Tongue (tissue), 2 donors: ENCODE results near the gene PARN. TPM values are rescaled to one million over a fixed set of nuclear protein-coding genes. Genes with fewer than 3 reads are reported as not detected.
"Not testable (repeated sequence)": the region's sequence is repeated elsewhere in the genome, so short reads cannot be mapped to it uniquely, and the experiment has no call there.

ENCODE experiments used
- DNase-seq: peaks from one replicate; pipeline ENCODE4 v3.0.0-alpha.2; 2015
- total RNA-seq: library from RNA; depleted of rRNA; stranded (reverse); fragments of >200 nt; gene quantifications from one replicate; pipeline ENCODE4 v1.2.3, GENCODE V29; 2014

PARN gene
- total RNA-seq, 1 donor from 2014 or later, result 54.7 TPM

DNA sequence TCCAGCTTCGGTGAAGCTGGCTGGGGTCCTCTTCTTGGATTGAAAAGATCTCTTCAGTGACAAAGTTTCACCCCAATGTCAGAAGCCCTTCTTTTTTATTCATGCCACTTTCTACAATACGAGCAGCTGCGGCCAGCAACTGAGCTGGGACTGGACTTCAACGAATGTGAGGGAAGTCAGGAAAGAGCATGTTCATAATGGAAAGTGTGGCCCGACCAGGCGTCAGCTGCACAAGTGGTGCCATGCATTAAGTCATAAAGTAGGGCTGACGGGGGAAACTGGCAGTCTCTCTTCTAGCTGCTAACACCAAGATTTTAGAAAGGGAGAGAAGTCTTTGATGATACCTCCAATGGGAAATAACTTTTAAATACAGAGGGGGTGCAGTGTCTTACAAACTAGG, 192.6 kb downstream of the PARN start:
- peak; percentile 59 for DNase-seq

DNA sequence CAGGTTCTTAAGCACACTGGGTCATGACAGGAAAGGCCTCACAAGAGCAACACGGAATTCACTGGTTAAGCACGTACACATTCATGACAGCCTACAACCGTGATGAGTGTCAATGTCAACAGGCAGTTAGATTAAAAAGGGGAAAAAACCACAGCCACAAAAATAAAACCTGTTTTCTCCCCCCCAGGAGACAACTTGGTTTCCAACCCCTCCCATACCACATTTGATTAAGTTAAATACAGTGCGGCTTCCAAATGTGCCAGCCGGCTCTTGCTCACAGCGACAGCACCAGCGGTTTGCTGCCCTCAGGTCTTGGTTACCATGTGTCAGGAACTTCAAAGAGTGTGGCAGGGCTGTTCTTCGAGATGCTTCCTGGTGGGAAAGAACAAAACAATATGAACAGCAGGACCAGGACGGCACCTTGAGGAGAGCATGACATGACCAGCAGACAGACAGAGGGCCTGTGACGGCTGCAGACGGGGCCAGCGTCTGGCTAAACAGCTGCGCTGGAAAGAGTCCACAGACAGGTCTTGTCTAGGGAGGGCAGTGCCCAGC, 193.6 kb downstream of the PARN start:
- peak; percentile 72 for DNase-seq

DNA sequence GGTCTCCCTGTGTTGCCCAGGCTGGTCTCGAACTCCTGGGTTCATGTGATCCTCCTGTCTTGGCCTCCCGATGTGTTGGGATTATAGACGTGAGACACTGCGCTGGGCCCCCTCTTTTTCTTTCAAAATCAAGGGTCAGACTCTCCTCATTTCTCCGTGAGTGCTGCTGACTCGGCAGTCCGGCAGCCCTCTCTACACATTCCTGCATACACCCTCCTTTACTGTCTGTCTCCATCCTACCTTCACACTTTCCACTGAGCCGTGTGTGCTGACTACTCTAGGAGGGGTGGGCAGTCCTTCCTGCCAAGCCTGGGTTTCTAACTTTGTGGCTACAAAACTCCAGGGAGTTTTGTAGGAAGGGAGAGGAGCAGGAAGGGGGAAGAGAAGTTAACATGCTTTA, 195.2 kb downstream of the PARN start:
- DNase-seq, result no peak

DNA sequence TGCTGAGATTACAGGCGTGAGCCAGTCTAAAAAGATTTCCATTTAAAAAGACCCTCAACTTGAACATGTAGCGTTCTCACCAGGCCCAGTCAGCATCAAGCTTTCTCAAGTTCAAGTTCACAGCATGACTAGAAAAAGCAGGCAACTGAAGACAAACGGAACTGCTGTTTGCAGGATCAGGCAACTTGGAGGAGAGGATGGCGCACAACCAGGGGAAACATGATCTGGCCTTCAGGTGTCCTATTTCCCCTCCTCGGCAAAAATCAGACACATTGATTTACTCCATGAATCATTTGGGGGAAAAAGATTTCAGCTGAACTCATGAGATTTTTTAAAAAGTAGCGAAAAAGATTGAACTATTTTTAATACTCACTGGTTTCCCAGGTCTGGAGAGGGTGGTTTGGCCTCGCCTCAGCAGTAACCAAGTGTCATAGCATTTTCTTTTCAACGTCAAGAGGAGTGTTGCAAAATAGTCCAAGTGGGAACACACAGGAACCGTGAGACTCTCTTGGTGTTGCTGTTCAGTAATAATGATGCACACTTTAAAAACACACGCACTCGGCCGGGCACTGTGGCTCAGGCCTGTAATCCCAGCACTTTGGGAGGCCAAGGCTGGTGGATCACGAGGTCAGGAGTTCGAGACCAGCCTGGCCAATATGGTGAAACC, 201.0 kb downstream of the PARN start:
- DNase-seq, result not testable (repeated sequence)

DNA sequence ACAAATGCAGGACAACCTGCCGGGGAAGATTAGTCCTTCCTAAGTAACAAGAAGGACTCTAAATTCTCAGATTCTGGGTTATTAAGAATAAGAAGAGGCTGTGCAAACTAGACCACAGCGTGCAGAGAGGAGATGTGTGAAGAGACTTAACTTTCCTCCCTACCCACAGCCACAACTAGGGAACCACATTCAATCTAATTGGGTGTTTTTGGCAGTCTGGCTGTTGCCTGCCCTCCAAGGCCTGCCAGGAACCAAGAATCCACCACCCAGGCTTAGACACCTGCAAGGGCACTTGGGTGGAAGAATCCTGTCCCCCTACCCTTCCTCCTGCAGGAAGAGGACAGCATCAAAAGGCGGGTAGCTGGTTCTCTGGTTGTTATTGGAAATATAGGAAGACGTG, 202.0 kb downstream of the PARN start:
- no peak for DNase-seq

DNA sequence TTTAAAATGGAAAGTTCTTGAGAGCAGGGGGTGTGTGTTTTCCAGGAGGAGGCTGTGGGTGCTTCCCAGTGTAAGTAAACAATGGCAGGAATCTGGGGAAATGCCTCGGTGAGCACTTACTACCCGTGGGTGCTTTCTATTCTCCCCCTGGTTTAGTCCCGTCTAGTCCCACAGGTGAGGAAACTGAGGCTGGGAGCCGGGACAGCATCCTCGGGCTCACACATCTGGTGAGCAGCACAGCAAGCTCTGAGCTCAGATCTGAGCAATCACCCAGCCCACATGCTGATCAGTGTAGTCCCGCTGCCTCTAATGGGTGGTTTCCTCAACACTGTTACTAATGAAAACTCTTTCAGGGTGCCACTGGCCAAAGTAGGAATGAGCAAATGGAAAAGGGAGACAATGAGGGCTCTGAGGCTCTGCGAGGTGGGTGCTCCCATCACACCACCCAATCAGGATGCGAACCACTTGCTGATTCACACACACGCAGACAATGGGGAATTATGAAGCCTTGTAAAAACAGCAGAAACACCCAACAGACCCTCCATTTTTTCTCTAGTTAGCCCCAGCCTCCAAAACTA, 202.6 kb downstream of the PARN start:
- DNase-seq, result no peak

DNA sequence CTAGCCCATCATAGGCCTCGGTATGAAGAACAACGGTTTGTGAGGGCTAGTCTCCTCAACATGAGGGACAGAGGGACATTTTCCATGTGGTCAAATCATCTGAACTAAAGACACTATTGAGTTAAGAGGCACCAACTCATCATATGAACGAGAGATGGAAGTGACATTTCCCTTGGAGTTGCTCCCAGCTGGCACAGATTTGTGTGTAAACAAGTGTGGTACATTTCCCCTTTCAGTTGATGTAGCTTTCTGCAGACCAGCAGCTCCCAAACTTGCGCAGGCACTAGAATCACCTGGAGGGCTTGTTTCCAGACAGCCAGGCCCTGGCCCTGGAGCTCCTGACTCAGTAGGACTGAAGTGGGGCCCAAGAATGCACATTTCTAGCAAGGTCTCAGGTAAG, 205.5 kb downstream of the PARN start:
- DNase-seq, result no peak

DNA sequence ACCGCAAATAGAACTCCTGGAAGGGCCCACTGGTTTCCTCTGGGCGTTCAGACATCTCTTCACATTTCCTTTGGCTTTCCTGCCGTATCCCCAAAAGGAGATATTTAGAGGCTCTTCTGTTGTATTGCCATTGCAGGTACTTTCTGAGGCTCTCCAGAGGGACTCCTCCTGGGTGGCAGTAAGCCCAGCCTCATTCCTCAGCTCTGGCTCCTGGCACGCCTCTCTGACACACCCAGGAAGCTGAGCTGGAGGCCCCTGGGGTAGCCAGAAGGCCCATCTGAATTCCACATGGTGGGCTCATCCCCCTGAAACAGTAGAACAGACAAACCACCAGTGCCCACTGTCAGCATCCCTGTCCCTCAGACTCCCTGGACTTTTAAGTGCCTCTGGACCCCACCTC, 206.7 kb downstream of the PARN start:
- DNase-seq, result no peak

DNA sequence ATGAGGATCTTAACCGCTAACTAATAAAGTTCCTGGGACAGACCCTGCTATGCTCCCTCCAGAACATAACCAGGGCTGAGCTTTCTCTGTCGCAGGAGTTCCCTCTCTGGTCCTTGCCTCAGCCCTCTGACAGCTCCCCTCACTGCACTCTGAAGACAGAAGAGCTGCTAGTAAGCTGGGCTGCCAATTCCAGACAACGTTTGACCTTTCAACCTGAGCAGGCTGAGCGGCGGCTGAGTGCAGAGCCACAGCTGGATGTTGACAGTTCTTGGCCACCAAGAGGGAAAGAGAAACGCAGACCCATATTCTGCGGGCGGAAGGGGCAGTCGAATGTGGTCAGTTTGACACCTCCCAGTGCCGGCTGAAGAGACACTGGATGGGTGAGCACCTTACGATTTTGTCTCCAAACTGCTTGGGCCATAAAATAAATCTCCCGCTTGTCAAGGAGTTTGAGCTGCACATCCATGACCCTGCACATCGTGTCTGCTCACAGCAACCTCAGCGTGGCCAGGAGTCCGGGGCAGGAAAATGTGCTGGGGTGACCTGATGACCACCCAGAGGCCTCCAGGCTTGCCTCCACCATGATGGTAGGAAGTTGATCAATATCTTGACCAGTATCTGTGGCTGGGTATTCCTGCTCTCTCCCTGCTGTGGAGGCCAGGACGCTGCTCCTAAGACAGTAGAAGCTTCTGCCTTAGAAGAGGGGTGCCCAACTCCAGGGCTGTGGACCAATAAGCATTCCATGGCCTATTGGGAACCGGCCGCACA, 209.2 kb downstream of the PARN start:
- no peak for DNase-seq

DNA sequence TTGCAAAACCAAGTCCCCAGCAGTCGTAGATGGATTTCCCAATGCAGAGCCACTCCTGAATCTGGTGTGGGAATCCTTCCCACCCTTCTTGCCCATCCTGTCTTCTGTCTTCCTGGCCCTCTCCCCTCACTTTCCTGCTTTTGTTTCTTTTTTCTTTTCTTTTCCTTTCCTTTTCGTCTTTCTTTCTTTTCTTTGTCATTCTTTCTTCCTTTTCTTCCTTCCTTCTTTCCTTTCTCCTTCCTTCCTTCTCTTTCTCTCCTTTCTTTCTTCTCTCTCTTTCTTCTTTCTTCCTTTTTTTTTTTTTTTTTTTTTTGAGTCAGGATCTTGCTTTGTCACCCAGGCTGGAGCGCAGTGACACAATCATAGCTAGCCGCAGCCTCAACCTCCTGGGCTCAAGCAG, 209.8 kb downstream of the PARN start:
- not testable (repeated sequence) for DNase-seq

DNA sequence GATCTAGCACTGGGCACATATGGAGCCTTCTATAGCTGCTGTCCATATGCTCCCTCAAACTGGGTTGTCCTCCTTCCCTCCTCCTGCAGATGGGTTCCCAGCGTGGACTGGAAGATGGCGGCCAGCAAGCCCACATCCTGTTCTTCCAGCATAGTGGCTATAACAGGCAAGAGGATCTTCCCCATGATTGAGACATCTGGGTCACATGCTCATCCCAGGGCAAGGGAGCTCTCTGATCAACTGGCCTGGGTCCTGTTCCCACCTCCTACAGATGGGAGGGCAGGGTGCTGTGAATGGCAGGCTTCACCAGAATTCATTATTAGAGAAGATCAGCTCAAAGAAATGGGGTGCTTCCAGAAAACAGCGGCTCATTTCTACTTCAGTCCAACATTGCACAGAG, 210.2 kb downstream of the PARN start:
- DNase-seq, result no peak

DNA sequence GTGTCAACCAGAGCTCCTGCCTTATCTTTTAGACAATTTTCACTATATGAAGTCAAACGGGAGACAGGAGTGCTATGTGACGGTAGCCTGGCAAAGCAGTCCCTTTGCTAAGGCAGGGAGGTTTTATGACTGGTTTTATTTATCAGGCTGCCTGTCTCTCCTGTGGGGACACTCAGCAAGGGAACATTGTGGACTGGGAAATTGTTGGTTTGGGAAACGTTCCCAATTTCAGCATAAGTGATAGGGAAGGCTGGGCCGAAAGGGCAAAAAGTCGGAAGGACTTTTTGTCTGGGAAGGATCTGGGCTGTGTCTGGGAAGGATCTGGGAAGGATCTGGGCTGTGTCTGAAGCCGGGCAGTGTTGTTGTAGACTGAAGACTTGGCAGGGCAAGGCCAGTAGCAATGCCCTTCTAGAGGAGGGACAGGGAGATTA, 211.2 kb downstream of the PARN start:
- DNase-seq, result no peak

DNA sequence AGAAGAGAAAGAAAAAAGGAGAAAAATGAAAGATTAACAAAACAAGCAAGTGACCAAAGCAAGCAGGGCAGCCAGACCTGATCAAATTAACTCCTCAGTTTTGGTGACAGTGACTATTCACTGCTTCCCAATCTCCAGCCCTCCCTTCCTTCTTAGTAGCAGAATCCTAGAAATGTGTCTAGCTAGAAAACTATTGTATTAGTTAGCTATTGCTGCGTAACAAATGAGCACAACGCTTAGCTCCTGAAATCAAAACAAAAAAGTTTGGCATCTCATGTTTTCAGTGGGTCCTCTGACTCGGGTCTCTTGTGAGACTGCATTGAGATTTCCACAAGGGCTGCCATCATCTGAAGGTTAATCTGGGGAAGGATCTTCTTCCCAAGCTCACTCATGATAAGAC, 213.9 kb downstream of the PARN start:
- DNase-seq, result no peak

DNA sequence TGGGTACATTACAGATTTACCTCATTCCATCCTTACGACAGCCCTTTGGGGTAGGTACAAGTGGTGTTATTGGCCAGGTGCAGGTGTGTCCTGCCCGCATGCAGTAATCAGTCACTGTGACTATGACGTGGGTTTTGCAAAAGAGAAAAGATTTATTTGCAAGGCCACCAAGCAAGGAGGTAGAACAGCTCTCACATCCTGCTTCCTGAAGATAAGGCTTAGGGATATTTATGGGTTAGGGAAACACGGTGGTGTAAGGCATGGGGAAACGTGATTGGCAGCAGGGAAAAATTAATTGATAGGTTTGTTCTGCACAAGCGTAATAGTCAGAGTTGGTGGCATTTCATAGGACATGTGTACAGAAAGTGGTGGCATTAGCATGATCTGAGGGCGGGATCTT, 214.8 kb downstream of the PARN start:
- DNase-seq, result no peak

DNA sequence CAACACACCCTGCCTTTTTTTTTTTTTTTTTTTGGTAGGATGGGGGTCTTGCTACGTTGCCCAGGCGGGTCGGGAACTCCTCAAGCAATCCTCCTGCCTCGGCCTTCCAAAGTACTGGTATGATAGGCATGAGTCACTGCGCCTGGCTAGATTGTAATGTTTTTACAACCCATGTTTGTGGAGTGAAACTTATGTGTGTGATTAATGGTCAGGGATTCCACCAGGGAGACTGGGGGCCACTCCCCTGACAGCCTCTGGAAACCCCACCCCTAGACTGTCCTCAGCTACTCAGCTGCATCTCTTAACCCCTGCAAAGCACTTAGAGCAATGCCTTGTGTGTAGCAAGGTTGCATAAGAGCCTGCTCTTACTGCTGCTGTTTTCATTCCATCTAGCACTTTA, 220.5 kb downstream of the PARN start:
- no peak for DNase-seq

DNA sequence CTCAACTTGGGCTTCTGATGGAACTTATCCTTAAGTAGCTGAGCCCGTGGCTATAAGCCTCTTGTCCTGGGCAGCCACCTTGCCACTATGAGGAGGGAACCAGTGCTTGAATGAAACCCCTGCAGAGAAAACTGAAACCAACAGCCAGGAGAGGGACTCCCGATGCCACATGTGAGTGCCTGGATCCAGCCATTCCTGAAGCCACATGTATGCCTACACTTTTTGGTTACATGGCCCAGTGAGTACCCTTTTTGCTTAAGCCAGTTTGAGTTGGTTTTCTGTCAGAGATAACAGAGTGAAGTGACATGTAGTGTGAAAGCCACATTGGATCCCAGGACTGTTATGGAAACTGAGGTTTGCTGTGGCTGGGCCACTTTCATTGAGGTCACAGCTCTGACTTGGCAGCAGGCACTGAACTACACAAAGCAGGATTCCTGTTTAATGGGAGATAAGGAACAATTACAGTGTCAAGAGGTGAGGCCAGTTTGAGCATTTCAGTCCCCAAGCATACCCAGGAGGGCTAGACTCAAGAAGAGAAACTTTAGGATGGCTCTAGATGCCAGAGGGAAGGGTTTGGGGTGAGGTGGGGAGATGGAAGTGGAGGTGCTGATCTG, 222.2 kb downstream of the PARN start:
- no peak for DNase-seq

DNA sequence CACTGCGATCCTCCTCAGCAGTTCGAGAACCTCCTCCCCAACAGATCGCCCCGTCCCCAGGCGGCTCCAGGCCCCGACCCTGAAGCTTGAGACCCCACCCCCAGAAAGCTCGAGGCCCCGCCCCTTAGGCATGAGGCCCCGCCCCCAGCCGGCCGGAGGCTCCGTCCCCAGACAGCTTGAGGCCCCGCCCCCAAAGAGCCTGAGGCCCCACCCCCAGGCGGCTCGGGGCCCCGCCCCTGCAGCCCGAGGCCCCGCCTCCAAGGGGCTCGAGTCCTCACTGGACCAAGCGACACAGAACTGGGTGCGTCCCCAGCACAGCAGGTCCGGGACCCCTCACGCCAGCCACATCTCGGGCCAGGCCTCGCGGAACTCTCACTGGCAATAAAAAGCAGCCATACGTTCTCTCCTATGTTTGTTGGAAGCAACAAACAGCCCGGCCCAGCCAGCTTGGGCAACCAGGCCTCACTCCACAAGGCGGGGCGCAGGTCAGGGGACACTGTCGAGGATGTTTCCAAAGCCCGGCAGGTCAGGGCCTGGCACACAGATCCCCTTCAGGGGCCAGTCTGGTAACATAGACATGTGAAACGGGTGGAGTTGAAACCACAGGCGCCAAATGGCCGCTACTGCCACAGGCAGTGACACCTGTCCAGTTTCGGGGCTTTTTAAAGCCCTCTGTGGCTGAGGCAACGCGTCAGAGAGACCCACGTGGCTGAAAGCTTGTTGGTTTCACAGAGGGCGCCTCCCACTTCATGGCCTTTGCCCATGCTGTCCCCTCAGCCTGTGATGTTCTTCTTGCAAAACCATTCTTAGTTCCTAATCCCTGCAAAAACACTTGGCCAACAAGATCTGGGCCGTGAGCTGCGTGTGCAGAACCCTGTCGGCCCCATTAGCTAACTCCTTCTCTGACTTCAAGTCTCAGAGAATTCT, 224.2 kb downstream of the PARN start:
- peak; percentile 45 for DNase-seq

DNA sequence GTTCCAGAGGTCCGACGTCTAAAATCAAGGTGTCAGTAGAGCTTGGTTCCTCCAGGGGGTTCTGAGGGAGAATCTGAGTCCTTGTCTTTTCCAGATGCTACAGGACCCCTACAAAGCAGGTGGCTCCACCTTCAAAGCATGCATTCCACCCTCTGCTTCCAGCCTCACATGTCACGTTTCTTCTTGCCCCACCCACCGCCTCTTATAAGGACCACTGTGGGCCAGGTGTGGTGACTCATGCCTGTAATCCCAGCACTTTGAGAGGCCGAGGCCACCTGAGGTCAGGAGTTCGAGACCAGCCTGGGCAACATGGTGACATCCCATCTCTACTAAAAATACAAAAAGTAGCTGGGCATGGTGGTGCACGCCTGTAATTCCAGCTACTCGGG, 227.1 kb downstream of the PARN start:
- not testable (repeated sequence) for DNase-seq

DNA sequence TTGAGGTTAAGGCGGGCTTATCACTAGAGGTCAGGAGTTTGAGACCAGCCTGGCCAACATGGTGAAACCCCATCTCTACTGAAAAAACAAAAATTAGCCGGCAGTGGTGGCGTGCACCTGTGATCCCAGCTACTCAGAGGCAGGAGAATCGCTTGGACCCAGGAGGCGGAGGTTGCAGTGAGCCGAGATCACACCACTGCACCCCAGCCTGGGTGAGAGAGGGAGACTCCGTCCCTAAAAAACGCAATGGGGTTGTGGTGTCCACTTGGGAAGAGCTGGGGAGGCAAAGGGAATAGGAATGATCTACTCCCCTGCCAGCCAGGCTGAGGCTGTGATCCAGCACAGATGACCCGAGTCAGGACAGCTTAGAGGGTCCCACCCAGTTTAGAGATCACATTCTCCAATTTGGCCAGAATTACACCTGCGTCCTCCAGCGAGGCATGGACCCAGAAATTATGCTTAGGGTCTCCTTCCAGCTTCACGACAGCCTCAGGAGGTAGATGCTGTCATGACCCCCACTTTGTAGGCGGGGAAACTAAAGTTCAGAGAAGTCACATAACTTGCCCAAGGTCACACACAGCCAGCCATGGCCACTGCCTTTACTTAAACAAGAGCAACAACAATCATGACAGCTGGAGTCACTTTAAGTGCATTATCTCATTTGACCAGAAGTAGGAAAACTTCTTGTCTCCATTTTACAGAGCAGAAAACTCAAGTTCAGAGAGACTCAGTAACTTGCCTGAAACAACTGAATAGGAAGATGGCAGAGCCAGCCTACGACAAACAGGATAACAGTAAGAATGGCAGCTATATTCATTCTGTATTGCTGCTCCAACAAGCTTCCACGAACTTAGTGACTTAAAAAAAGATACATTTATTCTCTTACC, 227.7 kb downstream of the PARN start:
- not testable (repeated sequence) for DNase-seq

DNA sequence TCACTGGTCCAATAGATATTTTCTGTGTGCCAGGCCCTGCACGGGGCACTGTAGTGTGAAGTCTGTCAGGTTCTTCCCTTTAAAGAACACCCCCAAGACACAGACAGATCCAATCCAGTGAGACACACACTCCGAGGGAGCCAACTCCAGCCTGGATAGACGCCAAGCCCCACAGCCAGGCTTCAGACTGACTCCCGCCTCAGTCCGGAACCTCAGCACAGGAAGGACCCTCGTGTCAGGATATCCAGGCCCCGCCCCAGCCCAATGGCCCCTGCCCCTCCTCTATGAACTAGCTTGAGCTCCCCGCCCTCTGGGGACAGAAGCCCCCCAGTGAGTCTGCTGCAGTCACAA, 228.4 kb downstream of the PARN start:
- DNase-seq, result peak; percentile 29
